HCT116 (cell line): ENCODE measurements around the gene CPED1. TPM values are rescaled to one million over a fixed set of nuclear protein-coding genes. Genes with fewer than 3 reads are reported as not detected.

Experiments
- ATAC-seq: fragments of 200-7000 bp; cut with Tn5 transposase; 2 replicates; pipeline ENCODE4 v1.9.1; 2020; ENCODE audit warnings: mild to moderate bottlenecking, moderate library complexity
- BruUV-seq: library from RNA; stranded (reverse); fragments of 400-500 nt; replicated peaks from 2 replicates; lab custom pipeline; 2021; lab: Mats Ljungman, UMichigan
- CTCF ChIA-PET: fragments of 300-600 bp; sonication (Branson Sonifier 250); formaldehyde crosslinking; loops from one replicate; lab custom pipeline; 2021; ENCODE audit warnings: antibody characterized with exemption; lab: Charles Lee
- POLR2A ChIA-PET: fragments of 300-600, 350-600 bp; sonication (Branson Sonifier 250); formaldehyde crosslinking; loops from one replicate; lab custom pipeline; 2021; ENCODE audit warnings: antibody characterized with exemption; lab: Charles Lee
- RAD21 ChIA-PET, 2 experiments: fragments of 300-600 bp; sonication (Branson Sonifier 250); formaldehyde crosslinking; loops; one replicate each; lab custom pipeline; 2023; ENCODE audit warnings: low total read pairs in 2 of 2; ENCODE audit not compliant: uncharacterized antibody in 2 of 2, unreplicated experiment in 2 of 2, low non-redundant PET in 1 of 2; lab: Charles Lee
- DNase-seq: peaks from one replicate; pipeline ENCODE4 v3.0.0-alpha.2; 2010; ENCODE audit warnings: low read depth, low spot score
- H2AFZ ChIP-seq: fragments of 200-600 bp; shearing (Covaris generic), sonication (generic); 2 replicates; pipeline ENCODE4 v1.6.1; 2017; ENCODE audit warnings: low read depth, mixed run types, mixed read lengths, antibody characterized with exemption, low read length; ENCODE audit not compliant: poor library complexity, severe bottlenecking
- H3K27ac ChIP-seq: 2 replicates; pipeline ENCODE4 v1.5.1; 2012; ENCODE audit warnings: low read depth, low read length
- H3K27me3 ChIP-seq: fragments of 200-600 bp; sonication (generic); 2 replicates; pipeline ENCODE4 v1.6.1; 2016; ENCODE audit warnings: mixed run types, low read length, mixed read lengths; ENCODE audit not compliant: insufficient read depth
- H3K36me3 ChIP-seq, 2 experiments: fragments of 200-500 bp in 1 of 2; fragments of 200-600 bp in 1 of 2; sonication (Bioruptor generic) in 1 of 2; sonication (generic) in 1 of 2; 2 replicates each; pipeline versions ENCODE4 v1.5.1 to v1.6.1; 2014 to 2016; ENCODE audit warnings: low read length in 2 of 2, inconsistent platforms in 1 of 2, mixed read lengths in 1 of 2, mixed run types in 1 of 2; ENCODE audit not compliant: insufficient read depth in 2 of 2, control insufficient read depth in 1 of 2
- H3K4me1 ChIP-seq, 2 experiments: fragments of 200-600 bp in 1 of 2; sonication (generic) in 1 of 2; 2 replicates each; pipeline versions ENCODE4 v1.5.1 to v1.6.1; 2012 to 2017; ENCODE audit warnings: low read length in 2 of 2, inconsistent platforms in 1 of 2, mild to moderate bottlenecking in 1 of 2, mixed read lengths in 1 of 2, mixed run types in 1 of 2, moderate library complexity in 1 of 2; ENCODE audit not compliant: insufficient read depth in 2 of 2, control insufficient read depth in 1 of 2
- H3K4me2 ChIP-seq: fragments of 200-600 bp; sonication (generic); 2 replicates; pipeline ENCODE4 v1.6.1; 2017; ENCODE audit warnings: mixed run types, low read length, mixed read lengths
- H3K4me3 ChIP-seq, 2 experiments: fragments of 200-600 bp in 1 of 2; sonication (generic) in 1 of 2; replicated peaks in 1 of 2; 2 replicates each; pipeline ENCODE4 v1.5.1; 2011 to 2016; ENCODE audit warnings: low read length in 2 of 2, control low read depth in 1 of 2, low read depth in 1 of 2, mild to moderate bottlenecking in 1 of 2, mixed read lengths in 1 of 2, mixed run types in 1 of 2
- H3K79me2 ChIP-seq: fragments of 200-600 bp; sonication (generic); 2 replicates; pipeline ENCODE4 v1.6.1; 2017; ENCODE audit warnings: mild to moderate bottlenecking, mixed run types, low read length, moderate library complexity, mixed read lengths; ENCODE audit not compliant: insufficient read depth
- H3K9ac ChIP-seq: fragments of 200-600 bp; sonication (generic); 2 replicates; pipeline ENCODE4 v1.6.1; 2016; ENCODE audit warnings: low read length, mixed read lengths
- H3K9me2 ChIP-seq: fragments of 200-600 bp; sonication (generic), shearing (Covaris generic); 2 replicates; pipeline ENCODE4 v1.6.1; 2017; ENCODE audit warnings: mixed run types, mild to moderate bottlenecking, moderate library complexity; ENCODE audit not compliant: insufficient read depth
- H3K9me3 ChIP-seq, 2 experiments: fragments of 200-500 bp in 1 of 2; fragments of 200-600 bp in 1 of 2; sonication (Bioruptor generic) in 1 of 2; sonication (generic) in 1 of 2; 2 replicates each; pipeline ENCODE4 v1.6.1; 2014 to 2017; ENCODE audit warnings: low read length in 2 of 2, mixed read lengths in 2 of 2, inconsistent platforms in 1 of 2, low read depth in 1 of 2, mild to moderate bottlenecking in 1 of 2, mixed run types in 1 of 2, moderate library complexity in 1 of 2; ENCODE audit not compliant: control insufficient read depth in 1 of 2, insufficient read depth in 1 of 2
- H4K20me1 ChIP-seq: fragments of 200-600 bp; sonication (generic), shearing (Covaris generic); 2 replicates; pipeline ENCODE4 v1.6.1; 2017; ENCODE audit warnings: mixed run types, mild to moderate bottlenecking, moderate library complexity; ENCODE audit not compliant: insufficient read depth
- CEBPB ChIP-seq: IDR thresholded peaks from 2 replicates; pipeline ENCODE4 v1.6.1; 2012; ENCODE audit warnings: low read depth
- EGR1 ChIP-seq: IDR thresholded peaks from 2 replicates; pipeline ENCODE4 v1.6.1; 2012; ENCODE audit warnings: low read depth
- ELF1 ChIP-seq: IDR thresholded peaks from 2 replicates; pipeline ENCODE4 v1.6.1; 2012; ENCODE audit warnings: low read depth, borderline replicate concordance
- EZH2phosphoT487 ChIP-seq: fragments of 200-600 bp; IDR thresholded peaks from 2 replicates; pipeline ENCODE4 v1.6.1; 2018; ENCODE audit warnings: antibody characterized with exemption, borderline replicate concordance
- JUND ChIP-seq: IDR thresholded peaks from 2 replicates; pipeline ENCODE4 v1.6.1; 2012
- POLR2A ChIP-seq: IDR thresholded peaks from 2 replicates; pipeline ENCODE4 v1.7.0; 2011; ENCODE audit warnings: borderline replicate concordance; ENCODE audit not compliant: insufficient read depth, insufficient read length; ENCODE audit errors: extremely low read depth
- RAD21 ChIP-seq: IDR thresholded peaks from 2 replicates; pipeline ENCODE4 v1.6.1; 2012; ENCODE audit warnings: low read depth, mild to moderate bottlenecking
- SIN3A ChIP-seq: IDR thresholded peaks from 2 replicates; pipeline ENCODE4 v1.6.1; 2012; ENCODE audit warnings: low read depth
- SP1 ChIP-seq: IDR thresholded peaks from 2 replicates; pipeline ENCODE4 v1.6.1; 2012; ENCODE audit warnings: low read depth
- TCF7L2 ChIP-seq: IDR thresholded peaks from 2 replicates; pipeline ENCODE4 v1.7.0; 2011; ENCODE audit warnings: borderline replicate concordance, inconsistent platforms; ENCODE audit not compliant: insufficient read depth, insufficient read length; ENCODE audit errors: extremely low read depth
- YY1 ChIP-seq: IDR thresholded peaks from 2 replicates; pipeline ENCODE4 v1.6.1; 2011; ENCODE audit warnings: low read length, low read depth, moderate library complexity, mild to moderate bottlenecking; ENCODE audit not compliant: insufficient replicate concordance; ENCODE audit errors: extremely low read depth
- ZFX ChIP-seq: fragments of 450-650 bp; IDR thresholded peaks from 2 replicates; pipeline ENCODE4 v1.6.1; 2017
- intact Hi-C: fragments of 100-400 bp; cut with micrococcal nuclease; formaldehyde crosslinking; loops from 2 replicates; pipeline ENCODE4 v1.10.0; 2022
- total RNA-seq: library from RNA; stranded (reverse); gene quantifications from one replicate; pipeline ENCODE4 v1.2.1, GENCODE V29; 2021; ENCODE audit not compliant: unreplicated experiment
- TF ChIP-seq, protein P1 (sequence below), 3 experiments: fragments of 200-600 bp in 1 of 3; sonication (generic) in 1 of 3; IDR thresholded peaks in 2 of 3; conservative IDR thresholded peaks in 1 of 3; 2 replicates each; pipeline ENCODE4 v1.5.1; 2012 to 2017; ENCODE audit warnings: low read depth in 2 of 3, low read length in 2 of 3, antibody characterized with exemption in 1 of 3, borderline replicate concordance in 1 of 3, control low read depth in 1 of 3, mild to moderate bottlenecking in 1 of 3, mixed read lengths in 1 of 3, mixed run types in 1 of 3, moderate library complexity in 1 of 3; ENCODE audit not compliant: insufficient read depth in 1 of 3

The CPED1 gene
- total RNA-seq, 1 experiment from 2014 or later: 1.2 TPM

DNA sequence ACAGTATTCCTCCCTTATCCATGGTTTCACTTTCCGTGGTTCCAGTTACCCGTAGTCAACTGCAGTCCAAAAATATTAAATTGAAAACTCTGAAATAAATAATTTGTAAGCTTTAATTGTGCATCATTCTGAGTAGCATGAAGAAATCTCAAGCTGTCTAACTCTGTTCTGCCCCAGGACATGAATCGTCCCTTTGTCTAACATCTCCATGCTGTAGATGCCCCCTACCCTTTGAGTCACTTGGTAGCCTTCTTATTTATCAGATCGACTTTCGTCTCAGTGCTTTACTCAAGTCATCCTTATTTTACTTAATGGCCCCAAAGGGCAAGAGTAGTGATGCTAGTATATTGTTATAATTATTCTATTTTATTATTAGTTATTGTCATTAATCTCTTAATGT, 41.8 kb downstream of the CPED1 start:
- Histone ChIP-seq H3K4me3 (no peak overlapping the region), H3K4me2 (no peak overlapping the region), H2AFZ (no peak overlapping the region), H3K9ac (no peak overlapping the region), H3K36me3 (no peaks in the 10 kb centered on the region), H3K4me1 (no peaks in the 10 kb centered on the region), H3K9me2 (no peaks in the 10 kb centered on the region), H3K27ac (no peak overlapping the region), H3K27me3 (no peaks in the 10 kb centered on the region), H3K9me3 (no peaks in the 10 kb centered on the region), H4K20me1 (no peaks in the 10 kb centered on the region), H3K79me2 (no peaks in the 10 kb centered on the region)
- DNase-seq (no peak), ATAC-seq (no peak)
- ChIA-PET RAD21 (no interaction called here), POLR2A (no interaction called here), CTCF (no interaction called here)
- intact Hi-C loops: no loop called here
- no peak for TF ChIP-seq ELF1
- no peak for TF ChIP-seq RAD21
- TF ChIP-seq SP1: no peak
- TF ChIP-seq POLR2A: no peak
- no peak for TF ChIP-seq EGR1
- no peak for TF ChIP-seq JUND
- no peak for TF ChIP-seq SIN3A
- no peak for TF ChIP-seq TCF7L2
- TF ChIP-seq ZFX: no peak
- no peak for TF ChIP-seq YY1
- TF ChIP-seq EZH2phosphoT487: no peak
- no peak for TF ChIP-seq CEBPB
- TF ChIP-seq, protein P1, sequence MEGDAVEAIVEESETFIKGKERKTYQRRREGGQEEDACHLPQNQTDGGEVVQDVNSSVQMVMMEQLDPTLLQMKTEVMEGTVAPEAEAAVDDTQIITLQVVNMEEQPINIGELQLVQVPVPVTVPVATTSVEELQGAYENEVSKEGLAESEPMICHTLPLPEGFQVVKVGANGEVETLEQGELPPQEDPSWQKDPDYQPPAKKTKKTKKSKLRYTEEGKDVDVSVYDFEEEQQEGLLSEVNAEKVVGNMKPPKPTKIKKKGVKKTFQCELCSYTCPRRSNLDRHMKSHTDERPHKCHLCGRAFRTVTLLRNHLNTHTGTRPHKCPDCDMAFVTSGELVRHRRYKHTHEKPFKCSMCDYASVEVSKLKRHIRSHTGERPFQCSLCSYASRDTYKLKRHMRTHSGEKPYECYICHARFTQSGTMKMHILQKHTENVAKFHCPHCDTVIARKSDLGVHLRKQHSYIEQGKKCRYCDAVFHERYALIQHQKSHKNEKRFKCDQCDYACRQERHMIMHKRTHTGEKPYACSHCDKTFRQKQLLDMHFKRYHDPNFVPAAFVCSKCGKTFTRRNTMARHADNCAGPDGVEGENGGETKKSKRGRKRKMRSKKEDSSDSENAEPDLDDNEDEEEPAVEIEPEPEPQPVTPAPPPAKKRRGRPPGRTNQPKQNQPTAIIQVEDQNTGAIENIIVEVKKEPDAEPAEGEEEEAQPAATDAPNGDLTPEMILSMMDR (IDR thresholded peaks at IDR 0.05 in 2 of 3, conservative IDR thresholded peaks at IDR 0.05 in 1 of 3; ENCODE audit: borderline replicate concordance in 1 of 3, insufficient read depth in 1 of 3, low read depth in 2 of 3, low read length in 2 of 3): no peak
- BruUV-seq: no TSS peak
